ENCODE measurements around the gene CENPX. TPM values are rescaled to one million over a fixed set of nuclear protein-coding genes. Genes with fewer than 3 reads are reported as not detected.

The CENPX gene
- polyA plus RNA-seq, 1 experiment: 57.0 TPM

- Histone ChIP-seq H3K36me3 (ENCODE audit: control insufficient read depth, insufficient read depth, low read length) (peaks cover 4% of the 10 kb centered on the region), H3K27me3 (ENCODE audit: control insufficient read depth, insufficient read depth, low read length) (no peaks in the 10 kb centered on the region), H3K4me3 (ENCODE audit: low read depth, low read length) (peak within 1 kb of the TSS; percentile 47)
- ChIA-PET CTCF (interaction anchor here (0.6 to 4.8 kb wide), 13 partner anchors 11 to 313 kb away, joined by 3 to 101 read pairs (median 6); partner anchors contain the start of genes CENPX, GPS1, NOTUM and RFNG), POLR2A (no interaction called here)
- no peak for TF ChIP-seq CTCF (IDR thresholded peaks at IDR 0.05; ENCODE audit: insufficient read depth, low read depth, low read length)
- DNase-seq (ENCODE audit: low read depth): no peak
Measured at GRCh38 chr17:82031303-82031884, 8.7 kb upstream of the CENPX start, which contains the start of gene RAC3. Gene RAC3, plus strand, starts transcription at chr17:82031678. Its CDS starts 84 bp downstream, at chr17:82031762.

- POLR2A ChIA-PET: interaction anchor here (0.6 to 0.9 kb wide), 2 partner anchors 135 to 199 kb away, joined by 4 read pairs; partner anchors contain the start of gene SLC16A3
Measured at GRCh38 chr17:82030470-82031302, 8.0 kb upstream of the CENPX start.

GRCh38 chr17:82029990-82030469 is 7.4 kb upstream of the CENPX start:
- ChIA-PET CTCF (interaction anchor here (0.5 to 4.8 kb wide), 37 partner anchors 9 to 387 kb away, joined by 3 to 101 read pairs (median 6); partner anchors contain the start of genes CENPX, GPS1, NOTUM and RFNG), POLR2A (interaction anchor here (0.6 to 0.9 kb wide), 2 partner anchors 135 to 199 kb away, joined by 4 read pairs; partner anchors contain the start of gene SLC16A3)
- TF ChIP-seq CTCF (IDR thresholded peaks at IDR 0.05; ENCODE audit: insufficient read depth, low read depth, low read length): no peak
- Histone ChIP-seq H3K4me3 (ENCODE audit: low read depth, low read length) (no peak overlapping the region), H3K36me3 (ENCODE audit: control insufficient read depth, insufficient read depth, low read length) (peaks cover 4% of the 10 kb centered on the region), H3K27me3 (ENCODE audit: control insufficient read depth, insufficient read depth, low read length) (no peaks in the 10 kb centered on the region)
- no peak for DNase-seq (ENCODE audit: low read depth)

More at GRCh38 chr17:82030470-82031302, 8.0 kb upstream of the CENPX start:
- no peak for DNase-seq (ENCODE audit: low read depth)
- TF ChIP-seq CTCF (IDR thresholded peaks at IDR 0.05; ENCODE audit: insufficient read depth, low read depth, low read length): peak; percentile 91
- peaks cover 4% of the 10 kb centered on the region for H3K36me3 ChIP-seq (ENCODE audit: control insufficient read depth, insufficient read depth, low read length)
- H3K4me3 ChIP-seq (ENCODE audit: low read depth, low read length): peak overlapping the region; percentile 47
- CTCF ChIA-PET: interaction anchor here (0.6 to 4.8 kb wide), 50 partner anchors 8 to 522 kb away, joined by 3 to 101 read pairs (median 4); partner anchors contain the start of genes CENPX, GPS1, NOTUM and RFNG
- no peaks in the 10 kb centered on the region for H3K27me3 ChIP-seq (ENCODE audit: control insufficient read depth, insufficient read depth, low read length)

- CTCF ChIA-PET: interaction anchor here (0.6 to 4.8 kb wide), 13 partner anchors 8 to 213 kb away, joined by 3 to 101 read pairs (median 7); partner anchors contain the start of genes CENPX, DCXR, GPS1 and NOTUM
- POLR2A ChIA-PET: no interaction called here
- DNase-seq (ENCODE audit: low read depth): no peak
- Histone ChIP-seq H3K27me3 (ENCODE audit: control insufficient read depth, insufficient read depth, low read length) (no peaks in the 10 kb centered on the region), H3K4me3 (ENCODE audit: low read depth, low read length) (no peak overlapping the region), H3K36me3 (ENCODE audit: control insufficient read depth, insufficient read depth, low read length) (peaks cover 4% of the 10 kb centered on the region)
- no peak for TF ChIP-seq CTCF (IDR thresholded peaks at IDR 0.05; ENCODE audit: insufficient read depth, low read depth, low read length)
Measured at GRCh38 chr17:82029391-82029790, 6.7 kb upstream of the CENPX start.
